K562 (cell line): ENCODE results near the gene XRCC2. TPM values are rescaled to one million over a fixed set of nuclear protein-coding genes. Genes with fewer than 3 reads are reported as not detected.

Experiments
- ATF6 ChIP-seq: sonication (generic); formaldehyde crosslinking; IDR thresholded peaks from 2 replicates; pipeline ENCODE4 v1.4.0; 2020; ENCODE audit warnings: mild to moderate bottlenecking, missing genetic modification reagents
- CC2D1A ChIP-seq: fragments of 450-650 bp; IDR thresholded peaks from 2 replicates; pipeline ENCODE4 v1.6.1; 2017; ENCODE audit warnings: mild to moderate bottlenecking
- CSDE1 ChIP-seq, 2 experiments: fragments of 450-650 bp; IDR thresholded peaks; 2 replicates each; pipeline ENCODE4 v1.6.1; 2016; ENCODE audit warnings: mild to moderate bottlenecking in 1 of 2
- DPF2 ChIP-seq: fragments of 450-650 bp; IDR thresholded peaks from 2 replicates; pipeline ENCODE4 v1.6.1; 2016
- E2F5 ChIP-seq: sonication (generic); formaldehyde crosslinking; IDR thresholded peaks from 2 replicates; pipeline ENCODE4 v1.8.0; 2022; ENCODE audit warnings: mild to moderate bottlenecking, missing genetic modification reagents
- EP400 ChIP-seq: fragments of 450-650 bp; IDR thresholded peaks from 2 replicates; pipeline ENCODE4 v1.6.1; 2017; ENCODE audit warnings: antibody characterized with exemption, mild to moderate bottlenecking, moderate library complexity
- FOXP1 ChIP-seq: sonication (generic); formaldehyde crosslinking; IDR thresholded peaks from 2 replicates; pipeline ENCODE4 v1.8.0; 2022; ENCODE audit warnings: mild to moderate bottlenecking, missing genetic modification reagents
- GTF2A2 ChIP-seq: IDR thresholded peaks from 2 replicates; pipeline ENCODE4 v1.6.1; 2016; ENCODE audit warnings: mild to moderate bottlenecking, missing genetic modification characterization, missing compliant biosample characterization
- HEY1 ChIP-seq: fragments of 250-450 bp; sonication (Bioruptor Pico); IDR thresholded peaks from 2 replicates; pipeline ENCODE4 v1.5.0; 2020; ENCODE audit warnings: mild to moderate bottlenecking, moderate library complexity, borderline replicate concordance
- HNRNPLL ChIP-seq: fragments of 200-400 bp; formaldehyde crosslinking; IDR thresholded peaks from 2 replicates; pipeline ENCODE4 v1.6.1; 2017; ENCODE audit warnings: low read length, low read depth, mild to moderate bottlenecking; ENCODE audit not compliant: poor library complexity, severe bottlenecking
- KDM5B ChIP-seq: fragments of 200-600 bp; sonication (generic); IDR thresholded peaks from 2 replicates; pipeline ENCODE4 v1.6.1; 2012; ENCODE audit warnings: low read depth, mild to moderate bottlenecking, moderate library complexity, low read length, control low read depth, inconsistent platforms; ENCODE audit not compliant: insufficient replicate concordance
- MLX ChIP-seq, 2 experiments: fragments of 450-650 bp in 1 of 2; sonication (generic) in 1 of 2; formaldehyde crosslinking; conservative IDR thresholded peaks; 2 replicates each; pipeline versions ENCODE4 v1.4.0 to v1.8.1; 2020 to 2022; ENCODE audit warnings: mild to moderate bottlenecking in 1 of 2, missing genetic modification reagents in 1 of 2
- MXI1 ChIP-seq: IDR thresholded peaks from 2 replicates; pipeline ENCODE4 v1.6.1; 2011; ENCODE audit warnings: low read depth, mild to moderate bottlenecking, improper control_type of control experiment, low read length
- NCOA6 ChIP-seq: fragments of 450-650 bp; IDR thresholded peaks from 2 replicates; pipeline ENCODE4 v1.6.1; 2017; ENCODE audit warnings: mild to moderate bottlenecking
- NONO ChIP-seq, 2 experiments: fragments of 200-400 bp in 1 of 2; fragments of 450-650 bp in 1 of 2; formaldehyde crosslinking in 1 of 2; IDR thresholded peaks; 2 replicates each; pipeline ENCODE4 v1.6.1; 2017; ENCODE audit warnings: low read depth in 2 of 2, mild to moderate bottlenecking in 2 of 2, moderate library complexity in 2 of 2, low read length in 1 of 2
- PHF20 ChIP-seq: fragments of 450-650 bp; IDR thresholded peaks from 2 replicates; pipeline ENCODE4 v1.6.1; 2018; ENCODE audit not compliant: partially characterized antibody
- POLR2AphosphoS2 ChIP-seq: IDR thresholded peaks from 2 replicates; pipeline ENCODE4 v1.6.1; 2012; ENCODE audit warnings: low read length, improper control_type of control experiment
- RB1 ChIP-seq: fragments of 450-650 bp; IDR thresholded peaks from 2 replicates; pipeline ENCODE4 v1.6.1; 2017; ENCODE audit warnings: low read depth, mild to moderate bottlenecking
- RHOXF2B ChIP-seq: fragments of 250-450 bp; sonication (Bioruptor Pico); conservative IDR thresholded peaks from 2 replicates; pipeline ENCODE4 v1.5.1; 2021
- SRSF1 ChIP-seq: fragments of 200-400 bp; formaldehyde crosslinking; IDR thresholded peaks from 2 replicates; pipeline ENCODE4 v1.6.1; 2017; ENCODE audit warnings: mild to moderate bottlenecking, low read depth, low read length, moderate library complexity
- TEAD2 ChIP-seq: fragments of 450-650 bp; IDR thresholded peaks from 2 replicates; pipeline ENCODE4 v1.6.1; 2016; ENCODE audit warnings: missing genetic modification characterization, control low read depth, missing compliant biosample characterization
- ZBED1 ChIP-seq: IDR thresholded peaks from 2 replicates; pipeline ENCODE4 v1.6.1; 2014
- ZNF133 ChIP-seq: fragments of 250-450 bp; sonication (Bioruptor Pico); IDR thresholded peaks from 2 replicates; pipeline ENCODE4 v1.4.0; 2020; ENCODE audit warnings: mild to moderate bottlenecking
- ZNF24 ChIP-seq: fragments of 450-650 bp; IDR thresholded peaks from 2 replicates; pipeline ENCODE4 v1.6.1; 2016
- ZNF263 ChIP-seq: sonication (generic); formaldehyde crosslinking; IDR thresholded peaks from 2 replicates; pipeline ENCODE4 v1.8.0; 2022; ENCODE audit warnings: mild to moderate bottlenecking, missing genetic modification reagents, borderline replicate concordance
- ZNF316 ChIP-seq: fragments of 450-650 bp; IDR thresholded peaks from 2 replicates; pipeline ENCODE4 v1.6.1; 2016
- ZNF408 ChIP-seq: fragments of 250-450 bp; sonication (Bioruptor Pico); IDR thresholded peaks from 2 replicates; pipeline ENCODE4 v1.4.0; 2020; ENCODE audit warnings: low read depth, mild to moderate bottlenecking, moderate library complexity
- polyA plus RNA-seq, 8 experiments: library from polyadenylated mRNA; depleted of rRNA in 4 of 8; stranded (reverse) in 5 of 8; unstranded in 3 of 8; fragments of >200 nt; fragmentation: Nextera tagmentation in 2 of 8; fragmentation: Illumina TruSeq in 1 of 8; extraction: Ambion mirVana in 2 of 8; extraction: Trizol in 1 of 8; gene quantifications; 2 replicates each; pipeline versions ENCODE4 v1.2.1 to v1.2.3, GENCODE V29; 2011 to 2014; ENCODE audit warnings: inconsistent platforms in 1 of 8, missing spikeins in 1 of 8
- total RNA-seq, 7 experiments: library from RNA; depleted of rRNA in 6 of 7; stranded (reverse); fragments of >200 nt in 6 of 7; fragmentation: Illumina TruSeq in 2 of 7; extraction: Trizol in 2 of 7; gene quantifications; 2 replicates each; pipeline versions ENCODE4 v1.2.1 to v1.2.3, GENCODE V29; 2011 to 2021; ENCODE audit warnings: low replicate concordance in 1 of 7

Gene XRCC2
- total and polyA plus RNA-seq, 9 of the 15 experiments (the other 6 are each of a cell fraction or from before 2014, with no cell fraction given) = 16.2 to 58.0 (median 39.8) TPM

GRCh38 chr7:152675759-152676636 lies at the start of gene XRCC2 (continued):
- no peak for TF ChIP-seq TEAD2 (tag)
- peak; percentile 32; the same call in 1 of the 2 replicates for TF ChIP-seq ZNF263 (CRISPR knock-in tag)
- peak; percentile 42; the same call in 1 of the 2 replicates for TF ChIP-seq FOXP1 (CRISPR knock-in tag)
- peak; percentile 43; the same call in 1 of the 2 replicates for TF ChIP-seq GTF2A2 (tag)
- TF ChIP-seq PHF20 = peak; percentile 96
- no peak for TF ChIP-seq SRSF1
- peak in 1 of 2 experiments; percentile 80; a peak in 1 of 4 replicates for TF ChIP-seq MLX (CRISPR knock-in tag; conservative IDR thresholded peaks at IDR 0.05)
- TF ChIP-seq DPF2 = peak; percentile 48; the same call in 1 of the 2 replicates
- peak; percentile 29 for TF ChIP-seq ZNF316
- TF ChIP-seq HEY1 (CRISPR knock-in tag) = peak; percentile 68; the same call in 1 of the 2 replicates
- peak; percentile 42; the same call in 1 of the 2 replicates for TF ChIP-seq ZNF133 (CRISPR knock-in tag)
- TF ChIP-seq ZBED1 = 0 out of 2 replicates have a peak, but pooled peaks have one; percentile 25
- no peak for TF ChIP-seq ZNF408 (CRISPR knock-in tag)
- peak; percentile 93 for TF ChIP-seq KDM5B
- TF ChIP-seq CC2D1A = peak; percentile 54; the same call in 1 of the 2 replicates
- TF ChIP-seq MXI1 = no peak; the same call in 1 of the 2 replicates
- TF ChIP-seq HNRNPLL = peak; percentile 93
- TF ChIP-seq E2F5 (CRISPR knock-in tag) = peak; percentile 76; the same call in 1 of the 2 replicates
- TF ChIP-seq RHOXF2B (CRISPR knock-in tag) = peak; percentile 20; the same call in 1 of the 2 replicates
- TF ChIP-seq NCOA6 = peak; percentile 36; the same call in 1 of the 2 replicates
- TF ChIP-seq ATF6 (CRISPR knock-in tag) = 0 out of 2 replicates have a peak, but pooled peaks have one; percentile 88
- TF ChIP-seq RB1 = peak; percentile 97
- TF ChIP-seq ZNF24 = peak; percentile 52; the same call in 1 of the 2 replicates
- TF ChIP-seq POLR2AphosphoS2 = peak; percentile 97; the same call in 1 of the 2 replicates
- TF ChIP-seq EP400 = peak; percentile 87
- TF ChIP-seq NONO (IDR thresholded peaks at IDR 0.05; ENCODE audit: low read depth in 2 of 2, low read length in 1 of 2) = no peak
- peak in 1 of 2 experiments; percentile 83; a peak in 2 of 4 replicates for TF ChIP-seq CSDE1 (IDR thresholded peaks at IDR 0.05)
